ENCODE results near the gene PREX1.
A peak's percentile ranks its signal among the peaks of the same experiment; 100 is the strongest.

The PREX1 gene

GRCh38 chr20:48696671-48697070 lies 131.1 kb downstream of the PREX1 start:
- no peak for DNase-seq

- no peak for DNase-seq
Observed at GRCh38 chr20:48695738-48696137, 132.1 kb downstream of the PREX1 start.

DNA sequence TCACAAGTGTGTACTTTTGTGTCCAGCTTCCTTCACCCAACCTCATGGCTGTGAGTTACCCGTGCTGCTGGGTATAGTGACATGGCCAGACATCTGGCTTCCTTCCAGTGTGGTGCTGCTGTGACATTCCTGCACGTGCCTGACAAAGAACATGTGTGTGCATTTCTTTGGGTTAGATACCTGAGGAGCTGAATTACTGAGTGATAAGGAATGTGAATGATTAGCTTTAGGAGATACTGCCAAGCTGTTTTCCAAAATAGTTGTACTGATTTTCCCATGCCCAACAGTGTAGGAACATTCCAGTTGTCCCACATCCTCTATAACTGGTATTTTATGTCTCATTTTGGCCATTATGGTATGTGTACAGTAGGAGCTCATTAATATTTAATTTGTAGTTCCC lies 132.5 kb downstream of the PREX1 start:
- DNase-seq: no peak

- no peak for DNase-seq
Observed at GRCh38 chr20:48694381-48694865, 133.4 kb downstream of the PREX1 start.

DNA sequence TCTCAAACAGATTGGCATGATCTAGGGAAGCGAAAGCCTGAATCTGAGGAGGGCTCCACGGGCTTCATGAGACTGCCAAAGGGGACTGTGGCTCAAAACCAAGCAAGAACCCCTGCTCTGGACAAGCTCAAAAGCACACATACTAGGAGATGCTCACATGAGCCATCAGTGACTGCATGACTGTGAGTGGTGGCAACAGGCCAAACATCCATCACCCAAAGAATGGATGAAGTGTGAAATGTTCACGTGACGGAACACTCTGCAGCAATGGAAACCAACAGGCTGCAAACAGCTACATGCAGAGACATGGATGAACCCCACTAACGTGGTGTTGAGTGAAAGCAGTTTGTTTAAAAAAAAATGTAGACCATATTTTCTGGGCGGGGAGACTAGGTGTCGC lies 136.3 kb downstream of the PREX1 start:
- no peak for DNase-seq

GRCh38 chr20:48690888-48691287 lies 136.9 kb downstream of the PREX1 start:
- DNase-seq: no peak

DNA sequence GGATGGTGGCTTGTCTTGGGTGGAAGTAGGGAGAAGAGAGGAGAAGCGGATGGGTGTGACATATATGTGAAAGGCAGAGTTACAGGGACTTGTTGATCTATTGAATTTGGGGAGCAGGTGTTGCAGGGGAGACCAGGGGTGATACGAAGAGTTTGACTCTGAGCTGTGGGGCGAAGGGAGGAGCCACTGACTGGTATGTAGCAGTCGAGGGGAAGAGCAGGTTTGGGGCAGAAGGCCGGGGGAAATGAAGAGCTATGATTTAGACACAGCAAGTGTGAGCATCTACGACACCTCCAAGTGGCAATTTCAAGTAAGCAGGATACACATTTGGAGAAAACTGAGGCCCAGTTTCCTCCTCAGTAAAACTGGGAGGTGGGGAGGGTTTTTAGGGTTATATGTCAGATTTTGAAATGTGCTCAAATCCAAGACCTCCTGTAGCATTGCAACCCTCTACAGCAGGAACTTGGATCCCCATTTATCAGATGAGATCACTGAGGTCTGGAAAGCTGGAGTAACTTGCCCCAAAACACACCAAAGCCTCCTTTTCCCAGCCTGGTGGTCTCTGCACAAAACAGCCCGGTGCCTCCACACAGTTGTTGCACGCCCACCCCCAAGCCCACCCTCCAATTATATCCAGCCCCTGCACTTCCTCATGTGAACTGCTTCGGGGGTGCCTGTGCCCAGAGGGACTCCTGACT lies 137.8 kb downstream of the PREX1 start:
- DNase-seq: no peak

- DNase-seq: peak in 1 of 5 experiments; percentile 16
Observed at GRCh38 chr20:48689388-48689787, 138.4 kb downstream of the PREX1 start.

DNA sequence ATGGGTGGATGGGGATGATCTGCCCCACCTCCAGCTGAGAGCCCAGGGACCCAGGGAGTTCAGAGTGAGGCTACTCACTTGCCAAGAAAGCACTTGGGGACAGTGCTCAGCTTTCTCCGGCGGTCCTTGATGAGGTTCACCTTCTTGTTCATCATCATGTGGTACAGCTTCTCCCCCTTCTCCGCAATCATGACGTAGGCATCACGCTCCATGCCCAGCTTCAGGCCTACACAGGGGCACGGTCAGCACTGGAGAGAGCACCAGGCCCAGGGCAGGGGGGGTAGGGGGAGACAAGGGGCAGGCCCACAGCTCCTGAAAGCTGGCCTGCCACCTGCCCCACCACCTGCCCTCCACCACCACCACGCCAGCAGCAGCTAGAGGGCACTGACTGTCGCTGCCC lies 139.2 kb downstream of the PREX1 start:
- DNase-seq: no peak

- no peak for DNase-seq
Observed at GRCh38 chr20:48687117-48687800, 140.5 kb downstream of the PREX1 start.

- no peak for DNase-seq
Observed at GRCh38 chr20:48686238-48687116, 141.3 kb downstream of the PREX1 start.

- DNase-seq: no peak
Observed at GRCh38 chr20:48685300-48685699, 142.5 kb downstream of the PREX1 start.

- DNase-seq: no peak
Observed at GRCh38 chr20:48684501-48685041, 143.2 kb downstream of the PREX1 start.

DNA sequence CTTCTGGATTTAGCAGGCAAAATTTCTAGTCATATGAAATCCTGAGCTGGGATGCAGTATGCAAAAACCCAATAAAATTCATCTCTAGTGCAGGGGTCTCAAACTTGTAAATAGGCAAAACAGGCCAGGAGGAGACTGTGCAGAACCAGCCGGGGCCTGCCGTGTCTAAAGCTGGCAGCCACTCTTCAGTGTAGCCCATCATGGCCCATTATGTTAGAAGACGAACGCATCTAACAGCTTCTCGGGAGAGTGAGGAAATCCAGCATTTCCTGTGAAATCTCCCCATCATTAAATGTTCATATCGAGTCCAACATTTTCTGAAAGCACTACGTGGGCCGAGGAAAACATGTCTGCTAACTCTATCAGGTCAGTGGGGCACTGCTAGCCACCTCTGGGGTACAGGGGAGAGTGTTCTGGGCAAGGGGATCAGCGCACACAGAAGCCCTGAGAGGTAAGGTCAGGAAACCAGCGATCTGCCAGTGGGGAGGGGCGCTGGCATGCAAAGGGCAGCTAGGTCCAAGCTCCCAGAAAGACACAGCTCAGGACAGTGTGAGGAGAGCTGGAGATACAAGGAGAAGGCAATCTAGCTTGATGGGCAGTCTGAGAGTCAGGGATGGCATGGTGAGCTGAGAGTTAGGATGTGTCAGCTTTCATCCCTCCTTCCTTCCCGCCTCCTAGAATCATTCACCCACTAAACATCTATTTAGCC lies 144.2 kb downstream of the PREX1 start:
- no peak for DNase-seq

DNA sequence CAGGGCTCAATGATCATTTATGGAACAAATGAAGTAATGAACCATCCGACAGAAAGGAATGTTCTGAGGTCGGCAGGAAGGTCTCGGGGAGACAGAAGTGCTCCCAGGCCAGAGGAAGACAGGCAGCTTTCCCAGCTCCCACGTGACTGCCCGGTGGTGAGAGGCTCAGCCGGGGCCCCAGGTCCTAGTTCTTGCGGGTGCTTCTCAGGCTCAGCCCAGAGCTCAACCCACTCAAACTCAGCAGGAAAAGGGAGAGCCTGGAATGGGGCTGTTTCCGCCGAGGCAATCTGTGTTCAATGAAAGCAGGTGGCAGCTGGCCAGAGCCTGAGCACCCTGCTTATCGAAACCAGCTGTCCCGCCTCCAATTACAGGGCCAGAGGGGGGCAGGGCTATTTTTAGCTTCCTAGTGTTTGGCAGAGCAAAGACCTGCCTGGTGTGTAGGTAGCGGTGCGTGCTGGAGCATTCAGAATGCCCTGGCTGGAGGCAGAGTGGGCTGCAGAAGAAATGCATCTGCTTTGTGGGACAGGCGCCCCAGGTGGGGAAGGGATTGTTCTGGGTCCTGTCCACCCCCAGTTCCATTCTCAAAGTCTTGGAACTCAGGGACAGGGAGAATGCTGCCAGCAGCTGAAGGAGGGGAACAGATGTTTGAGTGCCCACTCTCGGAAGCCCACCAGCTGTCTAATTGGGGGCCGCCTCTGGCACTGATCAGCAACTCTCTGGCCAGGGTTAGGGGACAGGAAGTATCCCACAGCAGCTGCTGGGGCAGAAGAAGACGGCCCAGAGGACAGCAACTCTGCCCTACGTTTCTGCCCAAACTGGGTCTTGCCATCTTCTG lies 145.1 kb downstream of the PREX1 start:
- no peak for DNase-seq

GRCh38 chr20:48681873-48682426 lies 145.8 kb downstream of the PREX1 start:
- DNase-seq: no peak

GRCh38 chr20:48681201-48681872 lies 146.5 kb downstream of the PREX1 start:
- DNase-seq: no peak

DNA sequence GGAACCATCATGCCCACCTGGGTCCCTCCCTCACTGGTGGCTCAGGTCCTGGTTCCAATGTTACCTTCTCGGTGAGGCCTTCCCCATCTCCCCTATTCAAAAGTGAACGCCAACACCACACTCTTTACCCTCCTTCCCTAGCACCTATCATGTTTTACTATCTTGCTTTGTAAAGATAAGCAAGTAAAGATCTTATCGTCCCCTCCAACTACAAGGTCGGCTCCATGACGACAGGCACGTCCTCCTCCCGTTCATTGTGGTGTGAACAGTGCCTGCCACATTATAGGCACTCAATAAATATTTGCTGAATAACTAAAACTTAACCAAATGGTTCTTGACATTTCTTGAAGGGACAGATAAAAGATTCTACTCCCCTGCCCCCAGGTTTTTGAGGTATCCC lies 147.1 kb downstream of the PREX1 start:
- peak in 1 of 5 experiments; percentile 48 for DNase-seq

- no peak for DNase-seq
Observed at GRCh38 chr20:48679599-48679998, 148.2 kb downstream of the PREX1 start.

DNA sequence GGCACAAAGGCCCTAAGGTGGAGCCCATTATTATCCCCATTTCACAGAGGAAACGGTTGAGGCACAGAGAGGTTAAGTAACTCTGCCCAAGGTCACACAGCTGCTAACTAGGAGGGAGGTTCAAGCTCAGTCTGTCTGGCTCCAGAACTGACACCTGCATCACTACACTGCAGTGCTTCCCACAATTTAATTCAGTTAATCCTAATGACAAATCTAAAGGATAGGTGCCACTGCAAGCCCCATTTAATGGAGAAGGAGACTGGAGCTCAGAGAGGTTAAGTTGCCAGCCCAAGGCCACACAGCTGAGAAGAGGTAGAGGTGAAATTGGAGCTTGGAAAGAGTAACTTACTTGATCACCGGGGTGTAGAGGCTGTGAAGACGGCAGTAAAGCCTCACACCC lies 148.8 kb downstream of the PREX1 start:
- no peak for DNase-seq

GRCh38 chr20:48678421-48678820 lies 149.4 kb downstream of the PREX1 start:
- no peak for DNase-seq
